Small intestine (tissue), 7 donors: ENCODE measurements around the gene DCN. TPM values are rescaled to one million over a fixed set of nuclear protein-coding genes. Genes with fewer than 3 reads are reported as not detected.

ENCODE experiments used
- DNase-seq, 2 donors: peaks; one replicate each; pipeline versions ENCODE4 v3.0.0 to v3.0.0-alpha.2; 2013
- FAIRE-seq: peaks from 2 replicates; lab custom pipeline; 2012; peaks lifted over from hg19 to GRCh38; lab: Jason Lieb, UNC
- H3K27ac ChIP-seq, 3 donors: one replicate each; pipeline ENCODE4 v1.5.1; 2013; ENCODE audit warnings: low read length in 2 of 3, mild to moderate bottlenecking in 2 of 3, control low read depth in 1 of 3, inconsistent platforms in 1 of 3, low read depth in 1 of 3, moderate library complexity in 1 of 3
- H3K27me3 ChIP-seq, 3 donors: one replicate each; pipeline ENCODE4 v1.6.1; 2013; ENCODE audit warnings: low read length in 3 of 3, inconsistent platforms in 1 of 3; ENCODE audit not compliant: control insufficient read depth in 3 of 3, insufficient read depth in 3 of 3
- H3K36me3 ChIP-seq, 3 donors: one replicate each; pipeline ENCODE4 v1.6.1; 2013; ENCODE audit warnings: low read length in 3 of 3, inconsistent platforms in 1 of 3, low read depth in 1 of 3, mild to moderate bottlenecking in 1 of 3, moderate library complexity in 1 of 3; ENCODE audit not compliant: control insufficient read depth in 3 of 3, insufficient read depth in 2 of 3
- H3K4me1 ChIP-seq, 3 donors: one replicate each; pipeline ENCODE4 v1.6.1; 2013; ENCODE audit warnings: low read length in 2 of 3, inconsistent platforms in 1 of 3, low read depth in 1 of 3, mild to moderate bottlenecking in 1 of 3, moderate library complexity in 1 of 3; ENCODE audit not compliant: control insufficient read depth in 3 of 3, insufficient read depth in 2 of 3
- H3K4me3 ChIP-seq, 3 donors: one replicate each; pipeline ENCODE4 v1.5.1; 2013; ENCODE audit warnings: low read length in 3 of 3, control low read depth in 1 of 3, inconsistent platforms in 1 of 3, low read depth in 1 of 3, mild to moderate bottlenecking in 1 of 3, moderate library complexity in 1 of 3
- H3K9me3 ChIP-seq, 2 donors: one replicate each; pipeline ENCODE4 v1.6.1; 2013; ENCODE audit warnings: low read depth in 1 of 2, low read length in 1 of 2; ENCODE audit not compliant: control insufficient read depth in 2 of 2, insufficient read depth in 1 of 2
- WGBS, 3 donors: extraction: QIAGEN DNeasy Blood & Tissue Kit; methylation state at CpG; one replicate each; pipeline ENCODE4 v1.1.7; 2013; 5-methylcytosine and 5-hydroxymethylcytosine counted together
- polyA plus RNA-seq, 4 donors: library from polyadenylated mRNA; stranded (reverse) in 3 of 4; unstranded in 1 of 4; fragments of 200-250 nt in 3 of 4; fragments of 120-200 nt in 1 of 4; gene quantifications; one replicate each; pipeline versions ENCODE4 v1.2.1 to v1.2.3, GENCODE V29; 2013
- donor health status: healthy with polysubstance abuse.
- donor health status: control.
- donor health status: control.
- donor health status: Bipolar disorder and iron deficiency.
- donor health status: healthy.

The DCN gene
- polyA plus RNA-seq, 4 donors = 8.1 to 390 (median 156) TPM

- FAIRE-seq (no peak), DNase-seq (no peak)
- H3K27me3 ChIP-seq = no peaks in the 10 kb centered on the region
- H3K4me1 ChIP-seq = no peaks in the 10 kb centered on the region
- H3K36me3 ChIP-seq = no peaks in the 10 kb centered on the region
- H3K9me3 ChIP-seq = peaks cover 0 to 10% of the 10 kb centered on the region in 2 donors
- H3K4me3 ChIP-seq = no peak overlapping the region
- 62 to 71% (median 71%) methylated on average over 6 of the region's 6 CpGs for WGBS, 3 donors
- H3K27ac ChIP-seq = no peak overlapping the region
These were observed 90.5 kb downstream of the DCN start for GRCh38 chr12:91091916-91092715.

Other genes with a start within 250 kb of the DCN start
- not detected for gene CCER1, start 227.6 kb downstream of the DCN start, polyA plus RNA-seq
- not detected for gene EPYC, start 177.8 kb downstream of the DCN start, polyA plus RNA-seq
- under 1 TPM in 2 of 4 donors, not detected in 2; 0.03 to 0.10 TPM for gene KERA, start 124.8 kb downstream of the DCN start, polyA plus RNA-seq
- 100 to 1,000 TPM in 1 of 4 donors, 10 to 100 TPM in 2, 1 to 10 TPM in 1; 5.1 to 104 (median 40.3) TPM for gene LUM, start 71.3 kb downstream of the DCN start, polyA plus RNA-seq